ENCODE data around the gene PPP1R9A. TPM values are rescaled to one million over a fixed set of nuclear protein-coding genes. Genes with fewer than 3 reads are reported as not detected.

PPP1R9A gene
- total and polyA plus RNA-seq, 4 donors: 2.2 to 59.1 (median 14.6) TPM

- Histone ChIP-seq H3K9me3 (ENCODE audit: control insufficient read depth in 4 of 4, insufficient read depth in 3 of 4, low read length in 3 of 4) (no peaks in the 10 kb centered on the region), H3K36me3 (ENCODE audit: control insufficient read depth in 4 of 4, insufficient read depth in 4 of 4, low read length in 4 of 4) (peaks cover 0 to 8% (median under 1%) of the 10 kb centered on the region in 4 donors), H3K27me3 (ENCODE audit: control insufficient read depth in 3 of 3, insufficient read depth in 3 of 3, low read length in 2 of 3) (no peaks in the 10 kb centered on the region), H3K4me3 (no peak overlapping the region), H3K9ac (ENCODE audit: insufficient read depth in 1 of 2, low read length in 2 of 2) (no peak overlapping the region), H3K4me1 (ENCODE audit: control insufficient read depth in 5 of 5, insufficient read depth in 5 of 5, low read length in 5 of 5) (peaks cover 0 to 4% (median 0%) of the 10 kb centered on the region in 5 donors), H3K27ac (ENCODE audit: low read depth in 1 of 2, low read length in 1 of 2) (no peak overlapping the region)
- DNase-seq (no peak), ATAC-seq (ENCODE audit: insufficient read depth, low FRiP score) (no peak)
- TF ChIP-seq, protein P1, sequence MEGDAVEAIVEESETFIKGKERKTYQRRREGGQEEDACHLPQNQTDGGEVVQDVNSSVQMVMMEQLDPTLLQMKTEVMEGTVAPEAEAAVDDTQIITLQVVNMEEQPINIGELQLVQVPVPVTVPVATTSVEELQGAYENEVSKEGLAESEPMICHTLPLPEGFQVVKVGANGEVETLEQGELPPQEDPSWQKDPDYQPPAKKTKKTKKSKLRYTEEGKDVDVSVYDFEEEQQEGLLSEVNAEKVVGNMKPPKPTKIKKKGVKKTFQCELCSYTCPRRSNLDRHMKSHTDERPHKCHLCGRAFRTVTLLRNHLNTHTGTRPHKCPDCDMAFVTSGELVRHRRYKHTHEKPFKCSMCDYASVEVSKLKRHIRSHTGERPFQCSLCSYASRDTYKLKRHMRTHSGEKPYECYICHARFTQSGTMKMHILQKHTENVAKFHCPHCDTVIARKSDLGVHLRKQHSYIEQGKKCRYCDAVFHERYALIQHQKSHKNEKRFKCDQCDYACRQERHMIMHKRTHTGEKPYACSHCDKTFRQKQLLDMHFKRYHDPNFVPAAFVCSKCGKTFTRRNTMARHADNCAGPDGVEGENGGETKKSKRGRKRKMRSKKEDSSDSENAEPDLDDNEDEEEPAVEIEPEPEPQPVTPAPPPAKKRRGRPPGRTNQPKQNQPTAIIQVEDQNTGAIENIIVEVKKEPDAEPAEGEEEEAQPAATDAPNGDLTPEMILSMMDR (IDR thresholded peaks at IDR 0.05; ENCODE audit: control extremely low read depth, extremely low read depth): no peak
- 88 to 93% methylated on average over 6 of the region's 6 CpGs for WGBS, 2 donors
Measured at GRCh38 chr7:95264363-95264891, 357.0 kb downstream of the PPP1R9A start.

GRCh38 chr7:95265634-95266033 is 358.2 kb downstream of the PPP1R9A start:
- DNase-seq: no peak
- WGBS, 2 donors: 94 to 97% methylated on average over 2 of the region's 2 CpGs
- Histone ChIP-seq H3K4me1 (ENCODE audit: control insufficient read depth in 5 of 5, insufficient read depth in 5 of 5, low read length in 5 of 5) (peaks cover 0 to 4% (median 0%) of the 10 kb centered on the region in 5 donors), H3K27me3 (ENCODE audit: control insufficient read depth in 3 of 3, insufficient read depth in 3 of 3, low read length in 2 of 3) (no peaks in the 10 kb centered on the region), H3K4me3 (no peak overlapping the region), H3K9me3 (ENCODE audit: control insufficient read depth in 4 of 4, insufficient read depth in 3 of 4, low read length in 3 of 4) (no peaks in the 10 kb centered on the region), H3K27ac (ENCODE audit: low read depth in 1 of 2, low read length in 1 of 2) (no peak overlapping the region), H3K9ac (ENCODE audit: insufficient read depth in 1 of 2, low read length in 2 of 2) (no peak overlapping the region), H3K36me3 (ENCODE audit: control insufficient read depth in 4 of 4, insufficient read depth in 4 of 4, low read length in 4 of 4) (peaks cover 0 to 8% (median under 1%) of the 10 kb centered on the region in 4 donors)
- TF ChIP-seq, protein P1 (IDR thresholded peaks at IDR 0.05; ENCODE audit: control extremely low read depth, extremely low read depth): no peak
- no peak for ATAC-seq (ENCODE audit: insufficient read depth, low FRiP score)

- ATAC-seq (ENCODE audit: insufficient read depth, low FRiP score): no peak
- 86 to 89% methylated on average over 2 of the region's 2 CpGs for WGBS, 2 donors
- peaks cover 0 to 4% (median 0%) of the 10 kb centered on the region in 5 donors for H3K4me1 ChIP-seq (ENCODE audit: control insufficient read depth in 5 of 5, insufficient read depth in 5 of 5, low read length in 5 of 5)
Measured at GRCh38 chr7:95267754-95268153, 360.4 kb downstream of the PPP1R9A start.

More at GRCh38 chr7:95267754-95268153, 360.4 kb downstream of the PPP1R9A start:
- Histone ChIP-seq H3K9ac (ENCODE audit: insufficient read depth in 1 of 2, low read length in 2 of 2) (no peak overlapping the region), H3K36me3 (ENCODE audit: control insufficient read depth in 4 of 4, insufficient read depth in 4 of 4, low read length in 4 of 4) (peaks cover 0 to 8% (median under 1%) of the 10 kb centered on the region in 4 donors), H3K27me3 (ENCODE audit: control insufficient read depth in 3 of 3, insufficient read depth in 3 of 3, low read length in 2 of 3) (no peaks in the 10 kb centered on the region), H3K27ac (ENCODE audit: low read depth in 1 of 2, low read length in 1 of 2) (no peak overlapping the region), H3K4me3 (no peak overlapping the region), H3K9me3 (ENCODE audit: control insufficient read depth in 4 of 4, insufficient read depth in 3 of 4, low read length in 3 of 4) (no peaks in the 10 kb centered on the region)
- TF ChIP-seq, protein P1 (IDR thresholded peaks at IDR 0.05; ENCODE audit: control extremely low read depth, extremely low read depth): no peak
- no peak for DNase-seq

Data from lung (tissue), 12 donors.